ENCODE data around the gene JAK2. TPM values are rescaled to one million over a fixed set of nuclear protein-coding genes. Genes with fewer than 3 reads are reported as not detected.
"Not testable (repeated sequence)": the region's sequence is repeated elsewhere in the genome, so short reads cannot be mapped to it uniquely, and the experiment has no call there.

JAK2 gene
- total RNA-seq, 1 donor from 2014 or later = 6.7 TPM

GRCh38 chr9:5089737-5090136, 104.7 kb downstream of the JAK2 start:
- H3K27me3 Mint-ChIP-seq (ENCODE audit: low read depth) = no peaks in the 10 kb centered on the region
- no peak overlapping the region for H3K27ac Mint-ChIP-seq
- H3K36me3 Mint-ChIP-seq = peaks cover 20% of the 10 kb centered on the region
- no peak for TF ChIP-seq CTCF (IDR thresholded peaks at IDR 0.05; ENCODE audit: unreplicated experiment)
- H3K4me3 Mint-ChIP-seq = no peak overlapping the region
- no peak for DNase-seq (ENCODE audit: low spot score in 2 of 2, unreplicated experiment in 2 of 2)
- no peaks in the 10 kb centered on the region for H3K4me1 Mint-ChIP-seq
- H3K9me3 Mint-ChIP-seq = peaks cover 6% of the 10 kb centered on the region

- H3K4me1 Mint-ChIP-seq = no peaks in the 10 kb centered on the region
- no peak overlapping the region for H3K27ac Mint-ChIP-seq
- H3K36me3 Mint-ChIP-seq = peaks cover 6% of the 10 kb centered on the region
- no peak for TF ChIP-seq CTCF (IDR thresholded peaks at IDR 0.05; ENCODE audit: unreplicated experiment)
- H3K4me3 Mint-ChIP-seq = no peak overlapping the region
- peaks cover 3% of the 10 kb centered on the region for H3K9me3 Mint-ChIP-seq
- DNase-seq (ENCODE audit: low spot score in 2 of 2, unreplicated experiment in 2 of 2) = no peak
- no peaks in the 10 kb centered on the region for H3K27me3 Mint-ChIP-seq (ENCODE audit: low read depth)
Measured at GRCh38 chr9:5095795-5096194, 110.7 kb downstream of the JAK2 start.

GRCh38 chr9:5099466-5099865, 114.4 kb downstream of the JAK2 start:
- Mint-ChIP-seq H3K27ac (no peak overlapping the region), H3K27me3 (ENCODE audit: low read depth) (no peaks in the 10 kb centered on the region), H3K9me3 (peaks cover 23% of the 10 kb centered on the region), H3K36me3 (peaks cover 20% of the 10 kb centered on the region), H3K4me1 (no peaks in the 10 kb centered on the region), H3K4me3 (no peak overlapping the region)
- no peak for DNase-seq (ENCODE audit: low spot score in 2 of 2, unreplicated experiment in 2 of 2)
- no peak for TF ChIP-seq CTCF (IDR thresholded peaks at IDR 0.05; ENCODE audit: unreplicated experiment)

- not testable (repeated sequence) for H3K27ac Mint-ChIP-seq; H3K27me3 Mint-ChIP-seq (ENCODE audit: low read depth); DNase-seq (ENCODE audit: low spot score in 2 of 2, unreplicated experiment in 2 of 2); H3K4me1 Mint-ChIP-seq; H3K4me3 Mint-ChIP-seq
- peaks cover 20% of the 10 kb centered on the region for H3K36me3 Mint-ChIP-seq
- H3K9me3 Mint-ChIP-seq = peaks cover 39% of the 10 kb centered on the region
Measured at GRCh38 chr9:5101127-5101526, 116.1 kb downstream of the JAK2 start.

GRCh38 chr9:5106517-5106916, 121.4 kb downstream of the JAK2 start:
- H3K4me1 Mint-ChIP-seq; H3K4me3 Mint-ChIP-seq; H3K36me3 Mint-ChIP-seq; H3K27me3 Mint-ChIP-seq (ENCODE audit: low read depth); H3K27ac Mint-ChIP-seq; DNase-seq (ENCODE audit: low spot score in 2 of 2, unreplicated experiment in 2 of 2): not testable (repeated sequence)
- peaks cover 36% of the 10 kb centered on the region for H3K9me3 Mint-ChIP-seq

GRCh38 chr9:5110867-5111681, 126.0 kb downstream of the JAK2 start:
- no peak for TF ChIP-seq CTCF (IDR thresholded peaks at IDR 0.05; ENCODE audit: unreplicated experiment)
- DNase-seq (ENCODE audit: low spot score in 2 of 2, unreplicated experiment in 2 of 2) = no peak

More at GRCh38 chr9:5110867-5111681, 126.0 kb downstream of the JAK2 start:
- H3K36me3 Mint-ChIP-seq = peaks cover 21% of the 10 kb centered on the region
- H3K4me3 Mint-ChIP-seq = no peak overlapping the region
- H3K27ac Mint-ChIP-seq = no peak overlapping the region
- H3K27me3 Mint-ChIP-seq (ENCODE audit: low read depth) = no peaks in the 10 kb centered on the region
- peaks cover 9% of the 10 kb centered on the region for H3K9me3 Mint-ChIP-seq
- H3K4me1 Mint-ChIP-seq = no peaks in the 10 kb centered on the region
